Measurements from ENCODE around the gene GPR151. TPM values are rescaled to one million over a fixed set of nuclear protein-coding genes. Genes with fewer than 3 reads are reported as not detected.

Gene GPR151
- total RNA-seq, 2 donors from 2014 or later, result 5.1 to 13.6 TPM

GRCh38 chr5:146549615-146550014 lies 33.6 kb upstream of the GPR151 start:
- Mint-ChIP-seq H3K36me3 (ENCODE audit: low read depth) (no peaks in the 10 kb centered on the region), H3K4me3 (no peak overlapping the region), H3K9me3 (no peaks in the 10 kb centered on the region), H3K27me3 (ENCODE audit: insufficient read depth) (no peaks in the 10 kb centered on the region), H3K27ac (no peak overlapping the region), H3K4me1 (no peaks in the 10 kb centered on the region)
- H3K4me1 ChIP-seq (ENCODE audit: control insufficient read depth, insufficient read depth, low read length), result peaks cover 5% of the 10 kb centered on the region
- no peak overlapping the region for H3K9ac ChIP-seq (ENCODE audit: extremely low read depth, low read length, poor library complexity, severe bottlenecking)
- H3K27me3 ChIP-seq (ENCODE audit: control insufficient read depth, insufficient read depth, low read length, poor library complexity, severe bottlenecking), result no peaks in the 10 kb centered on the region
- no peak for TF ChIP-seq CTCF (conservative IDR thresholded peaks at IDR 0.05)
- H3K9me3 ChIP-seq (ENCODE audit: control insufficient read depth, low read length), result no peaks in the 10 kb centered on the region
- no peak for DNase-seq
- H3K27ac ChIP-seq (ENCODE audit: low read depth, low read length), result no peak overlapping the region
- no peak overlapping the region for H3K4me3 ChIP-seq (ENCODE audit: low read length)
- no peaks in the 10 kb centered on the region for H3K36me3 ChIP-seq (ENCODE audit: control insufficient read depth, insufficient read depth, low read length)

GRCh38 chr5:146548781-146549449 lies 32.9 kb upstream of the GPR151 start:
- Histone ChIP-seq H3K9ac (ENCODE audit: extremely low read depth, low read length, poor library complexity, severe bottlenecking) (no peak overlapping the region), H3K36me3 (ENCODE audit: control insufficient read depth, insufficient read depth, low read length) (no peaks in the 10 kb centered on the region), H3K27me3 (ENCODE audit: control insufficient read depth, insufficient read depth, low read length, poor library complexity, severe bottlenecking) (no peaks in the 10 kb centered on the region), H3K9me3 (ENCODE audit: control insufficient read depth, low read length) (no peaks in the 10 kb centered on the region), H3K4me1 (ENCODE audit: control insufficient read depth, insufficient read depth, low read length) (peaks cover 5% of the 10 kb centered on the region), H3K4me3 (ENCODE audit: low read length) (no peak overlapping the region), H3K27ac (ENCODE audit: low read depth, low read length) (no peak overlapping the region)
- Mint-ChIP-seq H3K27me3 (ENCODE audit: insufficient read depth) (no peaks in the 10 kb centered on the region), H3K9me3 (no peaks in the 10 kb centered on the region), H3K4me3 (no peak overlapping the region), H3K27ac (no peak overlapping the region), H3K4me1 (no peaks in the 10 kb centered on the region), H3K36me3 (ENCODE audit: low read depth) (no peaks in the 10 kb centered on the region)
- no peak for TF ChIP-seq CTCF (conservative IDR thresholded peaks at IDR 0.05)
- WGBS, 2 experiments (ENCODE audit: insufficient coverage in 1 of 2, insufficient read length in 1 of 2), result 83 to 93% methylated on average over 1 to 2 of the region's 2 CpGs
- no peak for DNase-seq

GRCh38 chr5:146544232-146544631 lies 28.2 kb upstream of the GPR151 start:
- no peak for DNase-seq

More at GRCh38 chr5:146544232-146544631, 28.2 kb upstream of the GPR151 start:
- no peak for TF ChIP-seq CTCF (conservative IDR thresholded peaks at IDR 0.05)
- Mint-ChIP-seq H3K4me1 (peaks cover 7% of the 10 kb centered on the region), H3K27ac (no peak overlapping the region), H3K4me3 (no peak overlapping the region), H3K9me3 (no peaks in the 10 kb centered on the region), H3K27me3 (ENCODE audit: insufficient read depth) (no peaks in the 10 kb centered on the region), H3K36me3 (ENCODE audit: low read depth) (no peaks in the 10 kb centered on the region)
- H3K9ac ChIP-seq (ENCODE audit: extremely low read depth, low read length, poor library complexity, severe bottlenecking), result no peak overlapping the region
- no peaks in the 10 kb centered on the region for H3K9me3 ChIP-seq (ENCODE audit: control insufficient read depth, low read length)
- no peaks in the 10 kb centered on the region for H3K27me3 ChIP-seq (ENCODE audit: control insufficient read depth, insufficient read depth, low read length, poor library complexity, severe bottlenecking)
- H3K36me3 ChIP-seq (ENCODE audit: control insufficient read depth, insufficient read depth, low read length), result no peaks in the 10 kb centered on the region
- H3K4me1 ChIP-seq (ENCODE audit: control insufficient read depth, insufficient read depth, low read length), result peaks cover 5% of the 10 kb centered on the region
- H3K27ac ChIP-seq (ENCODE audit: low read depth, low read length), result no peak overlapping the region
- no peak overlapping the region for H3K4me3 ChIP-seq (ENCODE audit: low read length)
